HUES6 (cell line): ENCODE measurements around the gene NQO2.
"Not testable (repeated sequence)": the region's sequence is repeated elsewhere in the genome, so short reads cannot be mapped to it uniquely, and the experiment has no call there.

Experiments
- H3K27ac ChIP-seq: 2 replicates; pipeline ENCODE4 v1.7.0; 2013; ENCODE audit warnings: low read depth, mild to moderate bottlenecking, low read length, inconsistent platforms
- H3K27me3 ChIP-seq: 2 replicates; pipeline ENCODE4 v1.6.1; 2013; ENCODE audit warnings: low read length; ENCODE audit not compliant: control insufficient read depth, insufficient read depth
- H3K36me3 ChIP-seq: 2 replicates; pipeline ENCODE4 v1.6.1; 2013; ENCODE audit warnings: low read length; ENCODE audit not compliant: control insufficient read depth, insufficient read depth
- H3K4me1 ChIP-seq: 2 replicates; pipeline ENCODE4 v1.6.1; 2013; ENCODE audit warnings: low read length; ENCODE audit not compliant: control insufficient read depth, insufficient read depth
- H3K4me3 ChIP-seq: 2 replicates; pipeline ENCODE4 v1.5.1; 2013; ENCODE audit warnings: low read depth, low read length
- H3K9ac ChIP-seq: one replicate; pipeline ENCODE4 v1.6.1; 2013; ENCODE audit warnings: mild to moderate bottlenecking, low read length
- H3K9me3 ChIP-seq: 2 replicates; pipeline ENCODE4 v1.6.1; 2013; ENCODE audit warnings: low read depth, low read length; ENCODE audit not compliant: control insufficient read depth, insufficient read depth

NQO2 gene

GRCh38 chr6:2989332-2990247 lies 10.1 kb upstream of the NQO2 start:
- Histone ChIP-seq H3K27ac (peak overlapping the region; percentile 99), H3K36me3 (no peaks in the 10 kb centered on the region), H3K9ac (peak overlapping the region; percentile 95), H3K4me1 (peaks cover 47% of the 10 kb centered on the region), H3K9me3 (no peaks in the 10 kb centered on the region), H3K27me3 (no peaks in the 10 kb centered on the region), H3K4me3 (peak overlapping the region; percentile 66)

GRCh38 chr6:2990248-2990931 lies 9.3 kb upstream of the NQO2 start:
- Histone ChIP-seq H3K9me3 (no peaks in the 10 kb centered on the region), H3K36me3 (no peaks in the 10 kb centered on the region), H3K4me1 (peaks cover 40% of the 10 kb centered on the region), H3K27me3 (no peaks in the 10 kb centered on the region), H3K9ac (peak overlapping the region; percentile 95), H3K4me3 (peak overlapping the region; percentile 66), H3K27ac (peak overlapping the region; percentile 99)

- Histone ChIP-seq H3K27ac (peak overlapping the region; percentile 99), H3K36me3 (no peaks in the 10 kb centered on the region), H3K4me3 (peak overlapping the region; percentile 66; the same call in 1 of the 2 replicates), H3K4me1 (peaks cover 34% of the 10 kb centered on the region), H3K9me3 (no peaks in the 10 kb centered on the region), H3K9ac (peak overlapping the region; percentile 12), H3K27me3 (no peaks in the 10 kb centered on the region)
Measured at GRCh38 chr6:2990932-2991506, 8.7 kb upstream of the NQO2 start.

GRCh38 chr6:2992330-2992979 lies 7.2 kb upstream of the NQO2 start:
- Histone ChIP-seq H3K27ac (no peak overlapping the region), H3K9me3 (no peaks in the 10 kb centered on the region), H3K36me3 (no peaks in the 10 kb centered on the region), H3K9ac (no peak overlapping the region), H3K27me3 (no peaks in the 10 kb centered on the region), H3K4me3 (no peak overlapping the region), H3K4me1 (peaks cover 27% of the 10 kb centered on the region)

- Histone ChIP-seq H3K4me3 (no peak overlapping the region), H3K36me3 (no peaks in the 10 kb centered on the region), H3K27me3 (no peaks in the 10 kb centered on the region), H3K9ac (no peak overlapping the region), H3K27ac (no peak overlapping the region), H3K4me1 (peaks cover 22% of the 10 kb centered on the region), H3K9me3 (no peaks in the 10 kb centered on the region)
Measured at GRCh38 chr6:2993755-2994317, 5.9 kb upstream of the NQO2 start.

GRCh38 chr6:2998249-2998997 lies 1.3 kb upstream of the NQO2 start:
- Histone ChIP-seq H3K9ac (peak overlapping the region; percentile 22), H3K4me3 (peak overlapping the region; percentile 74), H3K4me1 (peaks cover 11% of the 10 kb centered on the region; the same call in 1 of the 2 replicates)
- H3K36me3 ChIP-seq, H3K27me3 ChIP-seq, H3K9me3 ChIP-seq, H3K27ac ChIP-seq: not testable (repeated sequence)

- Histone ChIP-seq H3K27ac (no peak overlapping the region), H3K36me3 (peaks cover 4% of the 10 kb centered on the region), H3K4me1 (peaks cover 7% of the 10 kb centered on the region; the same call in 1 of the 2 replicates), H3K27me3 (no peaks in the 10 kb centered on the region), H3K4me3 (peak overlapping the region; percentile 74), H3K9ac (peak overlapping the region; percentile 22), H3K9me3 (no peaks in the 10 kb centered on the region)
Measured at GRCh38 chr6:2998998-2999617, 586 bp upstream of the NQO2 start.

- Histone ChIP-seq H3K9ac (no peak overlapping the region), H3K27ac (no peak overlapping the region; the same call in 1 of the 2 replicates), H3K4me3 (peak overlapping the region; percentile 98; the same call in 1 of the 2 replicates), H3K9me3 (no peaks in the 10 kb centered on the region), H3K27me3 (no peaks in the 10 kb centered on the region), H3K4me1 (peaks cover 10% of the 10 kb centered on the region), H3K36me3 (peaks cover 25% of the 10 kb centered on the region)
Measured at GRCh38 chr6:3001146-3001772, 1.6 kb downstream of the NQO2 start.

GRCh38 chr6:3001773-3002293 lies 2.1 kb downstream of the NQO2 start:
- peak overlapping the region; percentile 18; the same call in 1 of the 2 replicates for H3K4me3 ChIP-seq
- H3K9ac ChIP-seq: no peak overlapping the region

More at GRCh38 chr6:3001773-3002293, 2.1 kb downstream of the NQO2 start:
- Histone ChIP-seq H3K9me3 (no peaks in the 10 kb centered on the region), H3K36me3 (peaks cover 31% of the 10 kb centered on the region), H3K4me1 (peaks cover 10% of the 10 kb centered on the region), H3K27me3 (no peaks in the 10 kb centered on the region), H3K27ac (no peak overlapping the region; the same call in 1 of the 2 replicates)
